ENCODE measurements around the gene CENPN. TPM values are rescaled to one million over a fixed set of nuclear protein-coding genes. Genes with fewer than 3 reads are reported as not detected.

The CENPN gene
- total RNA-seq, 4 donors from 2014 or later, result 5.8 to 9.6 (median 6.6) TPM

GRCh38 chr16:81040131-81040530 lies 33.1 kb downstream of the CENPN start:
- intact Hi-C loops (cut with DNase I), result no loop called here
- WGBS, result 81% methylated on average over 2 of the region's 2 CpGs
- TF ChIP-seq CTCF (IDR thresholded peaks at IDR 0.05), result no peak
- no peak for TF ChIP-seq EP300 (IDR thresholded peaks at IDR 0.05)
- TF ChIP-seq POLR2AphosphoS5 (IDR thresholded peaks at IDR 0.05), result no peak
- no peak for TF ChIP-seq POLR2A (IDR thresholded peaks at IDR 0.05; ENCODE audit: low read depth)
- Histone ChIP-seq H3K36me3 (peaks cover 33 to 49% (median 41%) of the 10 kb centered on the region in 4 donors), H3K4me3 (no peak overlapping the region), H3K9me3 (no peaks in the 10 kb centered on the region), H3K27me3 (no peaks in the 10 kb centered on the region), H3K27ac (replicated peaks in 1 of 4) (no peak overlapping the region), H3K4me1 (peaks cover 28 to 45% (median 35%) of the 10 kb centered on the region in 4 donors)
- no peak for DNase-seq (ENCODE audit: extremely low spot score)

- intact Hi-C loops (cut with DNase I), result no loop called here
- H3K4me1 ChIP-seq, result peaks cover 25 to 41% (median 31%) of the 10 kb centered on the region in 4 donors
- TF ChIP-seq EP300 (IDR thresholded peaks at IDR 0.05) (no peak), POLR2A (IDR thresholded peaks at IDR 0.05; ENCODE audit: low read depth) (no peak), CTCF (IDR thresholded peaks at IDR 0.05) (no peak), POLR2AphosphoS5 (IDR thresholded peaks at IDR 0.05) (no peak)
- H3K27me3 ChIP-seq, result no peaks in the 10 kb centered on the region
- H3K36me3 ChIP-seq, result peaks cover 36 to 56% (median 47%) of the 10 kb centered on the region in 4 donors
- WGBS, result 90% methylated on average over 5 of the region's 5 CpGs
- H3K9me3 ChIP-seq, result no peaks in the 10 kb centered on the region
- DNase-seq (ENCODE audit: extremely low spot score), result no peak
- H3K4me3 ChIP-seq, result no peak overlapping the region
- no peak overlapping the region for H3K27ac ChIP-seq (replicated peaks in 1 of 4)
These were observed 33.8 kb downstream of the CENPN start for GRCh38 chr16:81040842-81041241.

GRCh38 chr16:81041696-81042095 lies 34.7 kb downstream of the CENPN start:
- Histone ChIP-seq H3K27ac (replicated peaks in 1 of 4) (no peak overlapping the region), H3K9me3 (no peaks in the 10 kb centered on the region), H3K27me3 (no peaks in the 10 kb centered on the region), H3K36me3 (peaks cover 36 to 61% (median 49%) of the 10 kb centered on the region in 4 donors), H3K4me3 (no peak overlapping the region), H3K4me1 (peaks cover 22 to 35% (median 28%) of the 10 kb centered on the region in 4 donors)
- DNase-seq (ENCODE audit: extremely low spot score), result no peak
- no peak for TF ChIP-seq CTCF (IDR thresholded peaks at IDR 0.05)
- no peak for TF ChIP-seq POLR2AphosphoS5 (IDR thresholded peaks at IDR 0.05)
- 92% methylated on average over 4 of the region's 4 CpGs for WGBS
- intact Hi-C loops (cut with DNase I), result no loop called here

GRCh38 chr16:81042821-81043220 lies 35.8 kb downstream of the CENPN start:
- Histone ChIP-seq H3K36me3 (peaks cover 36 to 61% (median 49%) of the 10 kb centered on the region in 4 donors), H3K9me3 (no peaks in the 10 kb centered on the region), H3K27me3 (no peaks in the 10 kb centered on the region), H3K4me1 (peaks cover 11 to 24% (median 17%) of the 10 kb centered on the region in 4 donors), H3K27ac (replicated peaks in 1 of 4) (no peak overlapping the region), H3K4me3 (no peak overlapping the region)
- DNase-seq (ENCODE audit: extremely low spot score), result no peak
- TF ChIP-seq POLR2A (IDR thresholded peaks at IDR 0.05; ENCODE audit: low read depth), result no peak
- TF ChIP-seq CTCF (IDR thresholded peaks at IDR 0.05), result no peak
- no peak for TF ChIP-seq EP300 (IDR thresholded peaks at IDR 0.05)
- no peak for TF ChIP-seq POLR2AphosphoS5 (IDR thresholded peaks at IDR 0.05)
- WGBS, result 94% methylated on average over 2 of the region's 2 CpGs
- intact Hi-C loops (cut with DNase I), result no loop called here

- no peak for TF ChIP-seq CTCF (IDR thresholded peaks at IDR 0.05)
- 84% methylated on average over 11 of the region's 11 CpGs for WGBS
- intact Hi-C loops (cut with DNase I), result no loop called here
These were observed 46.7 kb downstream of the CENPN start for GRCh38 chr16:81053761-81054160.

More at GRCh38 chr16:81053761-81054160, 46.7 kb downstream of the CENPN start:
- Histone ChIP-seq H3K9me3 (peaks cover 0 to 10% (median 0%) of the 10 kb centered on the region in 4 donors), H3K4me3 (no peak overlapping the region), H3K36me3 (no peaks in the 10 kb centered on the region), H3K27me3 (no peaks in the 10 kb centered on the region), H3K27ac (replicated peaks in 1 of 4) (no peak overlapping the region), H3K4me1 (no peaks in the 10 kb centered on the region)
- no peak for DNase-seq (ENCODE audit: extremely low spot score)

Measured in esophagus muscularis mucosa (tissue), 4 donors.